PC-3 (cell line): ENCODE results near the gene SLC45A1. TPM values are rescaled to one million over a fixed set of nuclear protein-coding genes. Genes with fewer than 3 reads are reported as not detected.

Experiments
- ATAC-seq: fragments of 200-7000 bp; cut with Tn5 transposase; 2 replicates; pipeline ENCODE4 v1.9.1; 2020; ENCODE audit warnings: mild to moderate bottlenecking, moderate library complexity
- BruUV-seq: library from RNA; stranded (reverse); fragments of 400-500 nt; replicated peaks from 2 replicates; lab custom pipeline; 2021; lab: Mats Ljungman, UMichigan
- CTCF ChIA-PET: fragments of 300-600 bp; sonication (Branson Sonifier 250); formaldehyde crosslinking; loops from one replicate; lab custom pipeline; 2022; ENCODE audit warnings: antibody characterized with exemption; lab: Charles Lee
- POLR2A ChIA-PET: fragments of 300-600 bp; sonication (Branson Sonifier 250); formaldehyde crosslinking; loops from one replicate; lab custom pipeline; 2022; ENCODE audit warnings: antibody characterized with exemption; ENCODE audit not compliant: unreplicated experiment; lab: Charles Lee
- DNase-seq: peaks from one replicate; pipeline ENCODE4 v3.0.0-alpha.2; 2015
- H2AFZ ChIP-seq: fragments of 300-600 bp; sonication (generic); 2 replicates; pipeline ENCODE4 v1.6.0; 2016; ENCODE audit warnings: antibody characterized with exemption, low read length
- H3F3A ChIP-seq: fragments of 300-600 bp; sonication (generic); one replicate; pipeline ENCODE4 v1.6.0; 2017; ENCODE audit warnings: antibody characterized with exemption, low read length, control low read depth, mild to moderate bottlenecking; ENCODE audit not compliant: unreplicated experiment
- H3K27ac ChIP-seq: fragments of 300-600 bp; sonication (generic); 2 replicates; pipeline ENCODE4 v1.5.1; 2016; ENCODE audit warnings: mild to moderate bottlenecking, low read length
- H3K27me3 ChIP-seq: fragments of 300-600 bp; sonication (generic); 2 replicates; pipeline ENCODE4 v1.6.1; 2016; ENCODE audit warnings: low read length, mixed read lengths
- H3K36me3 ChIP-seq: fragments of 300-600 bp; sonication (generic); 2 replicates; pipeline ENCODE4 v1.6.1; 2016; ENCODE audit warnings: low read depth, mixed run types, low read length, mixed read lengths
- H3K4me1 ChIP-seq: fragments of 300-600 bp; sonication (generic); 2 replicates; pipeline ENCODE4 v1.5.1; 2016; ENCODE audit warnings: low read length; ENCODE audit not compliant: insufficient read depth
- H3K4me2 ChIP-seq: fragments of 300-600 bp; sonication (generic); 2 replicates; pipeline ENCODE4 v1.6.0; 2016; ENCODE audit warnings: low read length
- H3K4me3 ChIP-seq: fragments of 300-600 bp; sonication (generic); 2 replicates; pipeline ENCODE4 v1.5.1; 2016; ENCODE audit warnings: mild to moderate bottlenecking, low read length, mixed read lengths
- H3K79me2 ChIP-seq: fragments of 300-600 bp; sonication (generic); 2 replicates; pipeline ENCODE4 v1.6.1; 2017; ENCODE audit warnings: low read length, mixed read lengths
- H3K9ac ChIP-seq: fragments of 300-600 bp; sonication (generic); 2 replicates; pipeline ENCODE4 v1.6.0; 2016; ENCODE audit warnings: mild to moderate bottlenecking, low read length
- H3K9me2 ChIP-seq: fragments of 300-600 bp; sonication (generic); replicated peaks from 2 replicates; pipeline ENCODE4 v1.6.1; 2016; ENCODE audit warnings: mixed run types, low read length, mixed read lengths
- H3K9me3 ChIP-seq: fragments of 300-600 bp; sonication (generic); 2 replicates; pipeline ENCODE4 v1.6.1; 2016; ENCODE audit warnings: low read length, mixed read lengths
- H4K20me1 ChIP-seq: fragments of 300-600 bp; sonication (generic); 2 replicates; pipeline ENCODE4 v1.6.1; 2016; ENCODE audit warnings: low read length, mixed read lengths
- CTCF ChIP-seq: fragments of 300-600 bp; sonication (generic); conservative IDR thresholded peaks from 2 replicates; pipeline ENCODE4 v1.5.1; 2017; ENCODE audit warnings: antibody characterized with exemption, low read depth, mild to moderate bottlenecking, low read length
- EZH2 ChIP-seq: fragments of 300-600 bp; sonication (generic); IDR thresholded peaks from one replicate; pipeline ENCODE4 v1.6.1; 2017; ENCODE audit warnings: antibody characterized with exemption, mild to moderate bottlenecking, low read length; ENCODE audit not compliant: unreplicated experiment
- EZH2phosphoT487 ChIP-seq: fragments of 300-600 bp; sonication (generic); IDR thresholded peaks from 2 replicates; pipeline ENCODE4 v1.6.1; 2018; ENCODE audit warnings: mild to moderate bottlenecking, antibody characterized with exemption, low read length, borderline replicate concordance
- intact Hi-C: fragments of 100-400 bp; cut with micrococcal nuclease; formaldehyde crosslinking; loops from 2 replicates; pipeline ENCODE4 v1.9.0; 2023
- total RNA-seq: library from RNA; depleted of rRNA; stranded (reverse); fragments of >200 nt; gene quantifications from 2 replicates; pipeline ENCODE4 v1.2.3, GENCODE V29; 2014

SLC45A1 gene
- total RNA-seq, 1 experiment from 2014 or later = 0.62 TPM

- BruUV-seq = TSS peak; percentile 44
- intact Hi-C loops = no loop called here
- Histone ChIP-seq H3K4me3 (no peak overlapping the region), H3K27ac (no peak overlapping the region), H3F3A (no peaks in the 10 kb centered on the region), H2AFZ (no peak overlapping the region), H3K27me3 (no peaks in the 10 kb centered on the region), H3K4me1 (no peaks in the 10 kb centered on the region), H3K36me3 (peaks cover 13% of the 10 kb centered on the region), H3K9me3 (no peaks in the 10 kb centered on the region), H3K79me2 (no peaks in the 10 kb centered on the region), H3K4me2 (no peak overlapping the region), H3K9me2 (no peaks in the 10 kb centered on the region), H3K9ac (no peak overlapping the region), H4K20me1 (no peaks in the 10 kb centered on the region)
- CTCF ChIA-PET = no interaction called here
- POLR2A ChIA-PET = no interaction called here
- DNase-seq (no peak), ATAC-seq (no peak)
- TF ChIP-seq EZH2phosphoT487 (no peak), EZH2 (no peak), CTCF (no peak)
Observed at GRCh38 chr1:8361198-8361849, 43.4 kb downstream of the SLC45A1 start.

GRCh38 chr1:8362701-8363101 is 44.8 kb downstream of the SLC45A1 start:
- DNase-seq (no peak), ATAC-seq (no peak)
- no peak overlapping the region for H2AFZ ChIP-seq
- H3K9me3 ChIP-seq = no peaks in the 10 kb centered on the region
- intact Hi-C loops = no loop called here
- no peaks in the 10 kb centered on the region for H3F3A ChIP-seq
- BruUV-seq = no TSS peak
- ChIA-PET POLR2A (no interaction called here), CTCF (no interaction called here)
- H3K9ac ChIP-seq = no peak overlapping the region
- H3K4me2 ChIP-seq = no peak overlapping the region
- no peaks in the 10 kb centered on the region for H3K79me2 ChIP-seq
- TF ChIP-seq EZH2 = no peak
- H4K20me1 ChIP-seq = no peaks in the 10 kb centered on the region
- H3K27ac ChIP-seq = no peak overlapping the region
- no peaks in the 10 kb centered on the region for H3K4me1 ChIP-seq
- peaks cover 12% of the 10 kb centered on the region for H3K36me3 ChIP-seq
- H3K4me3 ChIP-seq = no peak overlapping the region
- H3K27me3 ChIP-seq = no peaks in the 10 kb centered on the region
- no peaks in the 10 kb centered on the region for H3K9me2 ChIP-seq

- Histone ChIP-seq H3K9me2 (no peaks in the 10 kb centered on the region), H3K4me2 (no peak overlapping the region), H3F3A (no peaks in the 10 kb centered on the region), H3K9ac (no peak overlapping the region), H3K27ac (no peak overlapping the region), H2AFZ (no peak overlapping the region), H3K9me3 (no peaks in the 10 kb centered on the region), H4K20me1 (no peaks in the 10 kb centered on the region), H3K4me3 (no peak overlapping the region), H3K27me3 (no peaks in the 10 kb centered on the region), H3K4me1 (no peaks in the 10 kb centered on the region), H3K36me3 (peaks cover 6% of the 10 kb centered on the region; the same call in 1 of the 2 replicates), H3K79me2 (no peaks in the 10 kb centered on the region)
- no TSS peak for BruUV-seq
- ChIA-PET POLR2A (no interaction called here), CTCF (no interaction called here)
- intact Hi-C loops = no loop called here
- no peak for DNase-seq
- no peak for ATAC-seq
- TF ChIP-seq EZH2phosphoT487 = no peak
- TF ChIP-seq CTCF = no peak
- TF ChIP-seq EZH2 = no peak
Observed at GRCh38 chr1:8363186-8363766, 45.4 kb downstream of the SLC45A1 start.
